Pancreas (tissue), 10 donors: Measurements from ENCODE around the gene GMDS. TPM values are rescaled to one million over a fixed set of nuclear protein-coding genes. Genes with fewer than 3 reads are reported as not detected.

Experiments
- ATAC-seq, 4 donors: fragments of 200-7000 bp; cut with Tn5 transposase; one replicate each; pipeline versions ENCODE4 v1.8.0 to v1.9.1; 2020; ENCODE audit warnings: mild to moderate bottlenecking in 4 of 4, moderate library complexity in 4 of 4
- DNase-seq, 6 donors: peaks; one replicate each; pipeline ENCODE4 v3.0.0-alpha.2; 2020
- FAIRE-seq: peaks from 2 replicates; lab custom pipeline; 2012; peaks lifted over from hg19 to GRCh38; lab: Jason Lieb, UNC
- H3K27ac ChIP-seq, 4 donors: fragments of 200-600 bp; sonication (generic); 1 replicate in 3 of 4; 2 replicates in 1 of 4; pipeline versions ENCODE4 v1.5.0 to v1.8.0; 2020
- H3K27me3 ChIP-seq, 4 donors: fragments of 200-600 bp; one replicate each; pipeline ENCODE4 v1.8.0; 2021
- H3K36me3 ChIP-seq, 3 donors: fragments of 200-600 bp; sonication (generic) in 1 of 3; one replicate each; pipeline versions ENCODE4 v1.5.0 to v1.8.0; 2020 to 2021
- H3K4me1 ChIP-seq, 3 donors: fragments of 200-600 bp; one replicate each; pipeline ENCODE4 v1.8.0; 2021
- H3K4me3 ChIP-seq, 4 donors: fragments of 200-600 bp; sonication (generic) in 2 of 4; one replicate each; pipeline versions ENCODE4 v1.5.0 to v1.8.0; 2020 to 2021
- H3K9me3 ChIP-seq, 4 donors: fragments of 200-600 bp; one replicate each; pipeline ENCODE4 v1.8.0; 2021
- CTCF ChIP-seq, 4 donors: fragments of 200-600 bp; sonication (generic) in 3 of 4; IDR thresholded peaks; one replicate each; pipeline versions ENCODE4 v1.5.0 to v1.8.0; 2021; ENCODE audit warnings: antibody characterized with exemption in 4 of 4
- WGBS, 2 donors: extraction: QIAGEN DNeasy Blood & Tissue Kit; methylation state at CpG; one replicate each; pipeline ENCODE4 v1.1.7; 2013; 5-methylcytosine and 5-hydroxymethylcytosine counted together
- intact Hi-C, 3 donors: fragments of 100-400 bp; cut with DNase I; formaldehyde crosslinking; loops; one replicate each; pipeline versions ENCODE4 v1.11.1 to v1.14.2; 2022
- polyA plus RNA-seq, 2 donors: library from polyadenylated mRNA; stranded (reverse); fragments of 200-250 nt; gene quantifications; one replicate each; pipeline ENCODE4 v1.2.3, GENCODE V29; 2013
- total RNA-seq, 6 donors: library from RNA; stranded (reverse); fragmentation: NEBNext Ultra II Directional in 4 of 6; extraction: Animal tissue kit (Norgen Biotek cat#: 25700) in 4 of 6; gene quantifications; one replicate each; pipeline versions ENCODE4 v1.2.1 to v1.2.4, GENCODE V29; 2021 to 2023
- donor health status: healthy with polysubstance abuse.
- donor health status: DM: no; HTN: no; CAD: no; lungs with moderate emphysema.
- donor health status: DM: no; HTN: no; CAD: no.
- donor health status: control.
- donor health status: control.
- donor health status: Bipolar disorder and iron deficiency.
- donor health status: DM: yes; HTN: yes; CAD: no.
- donor health status: DM: no; HTN: no; CAD: no.
- donor health status: DM: no; HTN: no; CAD: no.
- donor health status: DM: yes; HTN: yes; CAD: no.

The GMDS gene
- total and polyA plus RNA-seq, 8 donors = 7.6 to 40.8 (median 26.5) TPM

- no peaks in the 10 kb centered on the region for H3K27me3 ChIP-seq
- intact Hi-C loops = no loop called here
- no peak overlapping the region for H3K27ac ChIP-seq
- no peak for TF ChIP-seq CTCF (IDR thresholded peaks at IDR 0.05)
- H3K9me3 ChIP-seq = no peaks in the 10 kb centered on the region
- WGBS, 2 donors = 92 to 94% methylated on average over 5 of the region's 5 CpGs
- no peak overlapping the region for H3K4me3 ChIP-seq
- ATAC-seq (no peak), FAIRE-seq (no peak), DNase-seq (no peak)
- H3K4me1 ChIP-seq = no peaks in the 10 kb centered on the region
- H3K36me3 ChIP-seq = no peaks in the 10 kb centered on the region
Measured at GRCh38 chr6:1716868-1717267, 528.5 kb downstream of the GMDS start.

GRCh38 chr6:1716396-1716795, 529.0 kb downstream of the GMDS start:
- intact Hi-C loops = no loop called here
- ATAC-seq (no peak), DNase-seq (no peak), FAIRE-seq (no peak)
- Histone ChIP-seq H3K9me3 (no peaks in the 10 kb centered on the region), H3K36me3 (no peaks in the 10 kb centered on the region), H3K4me3 (no peak overlapping the region), H3K27ac (no peak overlapping the region), H3K4me1 (no peaks in the 10 kb centered on the region), H3K27me3 (no peaks in the 10 kb centered on the region)
- 86 to 94% methylated on average over 5 of the region's 5 CpGs for WGBS, 2 donors
- TF ChIP-seq CTCF (IDR thresholded peaks at IDR 0.05) = no peak

GRCh38 chr6:1715336-1715735, 530.1 kb downstream of the GMDS start:
- H3K27me3 ChIP-seq = no peaks in the 10 kb centered on the region
- H3K36me3 ChIP-seq = no peaks in the 10 kb centered on the region
- FAIRE-seq (no peak), DNase-seq (no peak), ATAC-seq (no peak)
- no peak for TF ChIP-seq CTCF (IDR thresholded peaks at IDR 0.05)
- H3K9me3 ChIP-seq = no peaks in the 10 kb centered on the region
- WGBS, 2 donors = 93 to 95% methylated on average over 4 of the region's 4 CpGs
- H3K27ac ChIP-seq = no peak overlapping the region
- intact Hi-C loops = no loop called here
- H3K4me1 ChIP-seq = no peaks in the 10 kb centered on the region
- no peak overlapping the region for H3K4me3 ChIP-seq

- Histone ChIP-seq H3K4me3 (no peak overlapping the region), H3K27ac (no peak overlapping the region), H3K4me1 (no peaks in the 10 kb centered on the region), H3K27me3 (no peaks in the 10 kb centered on the region), H3K36me3 (no peaks in the 10 kb centered on the region), H3K9me3 (no peaks in the 10 kb centered on the region)
- whole genome bisulfite sequencing, 2 donors = 96 to 98% methylated on average over 5 of the region's 5 CpGs
- DNase-seq = no peak
- FAIRE-seq = no peak
- ATAC-seq = no peak
- intact Hi-C loops = no loop called here
- TF ChIP-seq CTCF (IDR thresholded peaks at IDR 0.05) = no peak
Measured at GRCh38 chr6:1714654-1715053, 530.8 kb downstream of the GMDS start.

- WGBS, 2 donors = 91% methylated on average over 12 to 16 of the region's 16 CpGs
- FAIRE-seq (no peak), ATAC-seq (no peak)
Measured at GRCh38 chr6:1713016-1713600, 532.3 kb downstream of the GMDS start.

More at GRCh38 chr6:1713016-1713600, 532.3 kb downstream of the GMDS start:
- DNase-seq = no peak
- Histone ChIP-seq H3K4me3 (no peak overlapping the region), H3K27me3 (no peaks in the 10 kb centered on the region), H3K36me3 (no peaks in the 10 kb centered on the region), H3K27ac (no peak overlapping the region), H3K4me1 (no peaks in the 10 kb centered on the region), H3K9me3 (no peaks in the 10 kb centered on the region)
- intact Hi-C loops = no loop called here
- no peak for TF ChIP-seq CTCF (IDR thresholded peaks at IDR 0.05)
